ENCODE results near the gene NPTX1.

The NPTX1 gene

GRCh38 chr17:80442323-80442659 is 34.1 kb downstream of the NPTX1 start:
- no peak for TF ChIP-seq CTCF (IDR thresholded peaks at IDR 0.05; ENCODE audit: low read depth, low read length, missing control alignments)
- no peak for DNase-seq (ENCODE audit: extremely low read depth, low read depth)
- no peak overlapping the region for H3K4me3 ChIP-seq (replicated peaks; ENCODE audit: low read depth, low read length)

GRCh38 chr17:80441598-80442322 is 34.6 kb downstream of the NPTX1 start:
- no peak for TF ChIP-seq CTCF (IDR thresholded peaks at IDR 0.05; ENCODE audit: low read depth, low read length, missing control alignments)
- no peak for DNase-seq (ENCODE audit: extremely low read depth, low read depth)
- H3K4me3 ChIP-seq (replicated peaks; ENCODE audit: low read depth, low read length) = no peak overlapping the region

- TF ChIP-seq CTCF (IDR thresholded peaks at IDR 0.05; ENCODE audit: low read depth, low read length, missing control alignments) = no peak
- no peak overlapping the region for H3K4me3 ChIP-seq (replicated peaks; ENCODE audit: low read depth, low read length)
- no peak for DNase-seq (ENCODE audit: extremely low read depth, low read depth)
Measured at GRCh38 chr17:80441133-80441578, 35.3 kb downstream of the NPTX1 start.

- no peak for TF ChIP-seq CTCF (IDR thresholded peaks at IDR 0.05; ENCODE audit: low read depth, low read length, missing control alignments)
- DNase-seq (ENCODE audit: extremely low read depth, low read depth) = no peak
- H3K4me3 ChIP-seq (replicated peaks; ENCODE audit: low read depth, low read length) = no peak overlapping the region
Measured at GRCh38 chr17:80439499-80439898, 36.9 kb downstream of the NPTX1 start.

- no peak for DNase-seq (ENCODE audit: extremely low read depth, low read depth)
- TF ChIP-seq CTCF (IDR thresholded peaks at IDR 0.05; ENCODE audit: low read depth, low read length, missing control alignments) = no peak
- H3K4me3 ChIP-seq (replicated peaks; ENCODE audit: low read depth, low read length) = no peak overlapping the region
Measured at GRCh38 chr17:80438806-80439205, 37.6 kb downstream of the NPTX1 start.

GRCh38 chr17:80437532-80437931 is 38.9 kb downstream of the NPTX1 start:
- TF ChIP-seq CTCF (IDR thresholded peaks at IDR 0.05; ENCODE audit: low read depth, low read length, missing control alignments) = no peak
- no peak for DNase-seq (ENCODE audit: extremely low read depth, low read depth)
- no peak overlapping the region for H3K4me3 ChIP-seq (replicated peaks; ENCODE audit: low read depth, low read length)
